ENCODE results near the gene TAS1R3.

The TAS1R3 gene

DNA sequence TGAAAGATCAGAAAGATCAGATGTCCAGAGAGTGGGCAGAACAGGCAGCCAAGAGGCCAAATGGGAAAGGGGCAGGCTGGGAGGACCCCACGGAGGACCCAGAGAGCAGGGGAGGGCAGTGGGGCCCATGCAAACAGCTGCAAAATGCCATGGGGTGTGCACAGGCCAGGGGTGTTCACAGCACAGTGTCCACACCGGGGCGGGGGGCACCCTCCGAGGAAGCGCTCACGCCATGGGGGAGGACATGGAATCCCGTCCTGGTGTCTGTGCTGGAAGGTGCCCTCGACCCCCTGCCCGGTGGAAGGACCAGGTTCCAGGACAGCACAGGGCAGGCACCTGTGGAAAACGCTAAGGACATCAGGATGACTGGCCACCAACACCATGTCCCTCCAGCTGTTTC lies 8.1 kb upstream of the TAS1R3 start:
- peaks cover 3% of the 10 kb centered on the region; the same call in 1 of the 2 replicates for H3K4me1 ChIP-seq (ENCODE audit: low read length)
- no peak overlapping the region for H3K4me3 ChIP-seq (ENCODE audit: low read length)
- no peaks in the 10 kb centered on the region for H3K9me3 ChIP-seq (replicated peaks; ENCODE audit: insufficient read depth, low read length)
- H3K9me2 ChIP-seq (replicated peaks; ENCODE audit: insufficient read depth, low read length) = no peaks in the 10 kb centered on the region
- 0 out of 2 replicates have a peak, but pooled peaks cover 6% of the 10 kb centered on the region for H3F3A ChIP-seq (ENCODE audit: insufficient read depth, low read length)
- peak overlapping the region; percentile 66; the same call in 1 of the 2 replicates for H3K4me2 ChIP-seq (ENCODE audit: low read depth, low read length)
- no peak for DNase-seq
- no peak overlapping the region for H3K27ac ChIP-seq (ENCODE audit: low read length)
- no peaks in the 10 kb centered on the region for H3K36me3 ChIP-seq (replicated peaks; ENCODE audit: insufficient read depth, low read length)
- peaks cover 12% of the 10 kb centered on the region; the same call in 1 of the 2 replicates for H4K20me1 ChIP-seq (ENCODE audit: insufficient read depth, low read length)
- H3K27me3 ChIP-seq (replicated peaks; ENCODE audit: insufficient read depth, low read length) = no peaks in the 10 kb centered on the region
- H3K79me2 ChIP-seq (ENCODE audit: low read length) = peaks cover 80% of the 10 kb centered on the region
- H2AFZ ChIP-seq (ENCODE audit: low read length) = no peak overlapping the region
- TF ChIP-seq EZH2phosphoT487 (IDR thresholded peaks at IDR 0.05; ENCODE audit: low read length) = no peak
- no peak for TF ChIP-seq EZH2 (optimal IDR thresholded peaks at IDR 0.05; ENCODE audit: low read depth, low read length)
- TF ChIP-seq, protein P1, sequence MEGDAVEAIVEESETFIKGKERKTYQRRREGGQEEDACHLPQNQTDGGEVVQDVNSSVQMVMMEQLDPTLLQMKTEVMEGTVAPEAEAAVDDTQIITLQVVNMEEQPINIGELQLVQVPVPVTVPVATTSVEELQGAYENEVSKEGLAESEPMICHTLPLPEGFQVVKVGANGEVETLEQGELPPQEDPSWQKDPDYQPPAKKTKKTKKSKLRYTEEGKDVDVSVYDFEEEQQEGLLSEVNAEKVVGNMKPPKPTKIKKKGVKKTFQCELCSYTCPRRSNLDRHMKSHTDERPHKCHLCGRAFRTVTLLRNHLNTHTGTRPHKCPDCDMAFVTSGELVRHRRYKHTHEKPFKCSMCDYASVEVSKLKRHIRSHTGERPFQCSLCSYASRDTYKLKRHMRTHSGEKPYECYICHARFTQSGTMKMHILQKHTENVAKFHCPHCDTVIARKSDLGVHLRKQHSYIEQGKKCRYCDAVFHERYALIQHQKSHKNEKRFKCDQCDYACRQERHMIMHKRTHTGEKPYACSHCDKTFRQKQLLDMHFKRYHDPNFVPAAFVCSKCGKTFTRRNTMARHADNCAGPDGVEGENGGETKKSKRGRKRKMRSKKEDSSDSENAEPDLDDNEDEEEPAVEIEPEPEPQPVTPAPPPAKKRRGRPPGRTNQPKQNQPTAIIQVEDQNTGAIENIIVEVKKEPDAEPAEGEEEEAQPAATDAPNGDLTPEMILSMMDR (IDR thresholded peaks at IDR 0.05; ENCODE audit: low read length) = no peak
- H3K9ac ChIP-seq (ENCODE audit: low read length) = no peak overlapping the region

DNA sequence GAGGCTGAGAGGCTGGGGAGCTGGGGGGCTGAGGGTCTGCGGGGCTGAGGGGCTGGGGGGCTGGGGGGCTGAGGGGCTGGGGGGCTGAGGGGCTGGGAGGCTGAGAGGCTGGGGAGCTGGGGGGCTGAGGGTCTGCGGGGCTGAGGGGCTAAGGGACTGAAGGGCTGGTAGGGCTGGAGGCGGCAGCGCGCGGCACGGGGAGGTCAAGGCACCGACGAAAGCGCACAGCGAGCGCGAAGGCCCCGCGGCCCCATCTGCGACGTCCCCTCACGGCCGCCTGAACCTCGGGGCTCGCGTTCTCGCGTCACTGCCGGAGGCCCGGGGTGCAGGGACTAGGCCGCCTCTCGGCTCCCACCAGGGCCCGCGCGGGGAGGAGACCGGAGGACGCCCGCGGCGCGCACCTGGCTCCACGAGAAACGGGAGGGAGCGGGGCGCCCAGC lies 7.0 kb upstream of the TAS1R3 start:
- DNase-seq = no peak
- Histone ChIP-seq H4K20me1 (ENCODE audit: insufficient read depth, low read length) (peaks cover 12% of the 10 kb centered on the region; the same call in 1 of the 2 replicates), H3K9ac (ENCODE audit: low read length) (peak overlapping the region; percentile 87), H3K27ac (ENCODE audit: low read length) (no peak overlapping the region), H3K27me3 (replicated peaks; ENCODE audit: insufficient read depth, low read length) (no peaks in the 10 kb centered on the region), H2AFZ (ENCODE audit: low read length) (peak overlapping the region; percentile 70; the same call in 1 of the 2 replicates), H3K79me2 (ENCODE audit: low read length) (peaks cover 75% of the 10 kb centered on the region), H3K9me3 (replicated peaks; ENCODE audit: insufficient read depth, low read length) (no peaks in the 10 kb centered on the region), H3K36me3 (replicated peaks; ENCODE audit: insufficient read depth, low read length) (no peaks in the 10 kb centered on the region), H3K4me2 (ENCODE audit: low read depth, low read length) (peak overlapping the region; percentile 64), H3F3A (ENCODE audit: insufficient read depth, low read length) (0 out of 2 replicates have a peak, but pooled peaks cover 6% of the 10 kb centered on the region), H3K9me2 (replicated peaks; ENCODE audit: insufficient read depth, low read length) (no peaks in the 10 kb centered on the region), H3K4me1 (ENCODE audit: low read length) (peaks cover 3% of the 10 kb centered on the region; the same call in 1 of the 2 replicates), H3K4me3 (ENCODE audit: low read length) (peak overlapping the region; percentile 99)
- TF ChIP-seq EZH2phosphoT487 (IDR thresholded peaks at IDR 0.05; ENCODE audit: low read length) = no peak
- TF ChIP-seq, protein P1 (IDR thresholded peaks at IDR 0.05; ENCODE audit: low read length) = no peak
- TF ChIP-seq EZH2 (optimal IDR thresholded peaks at IDR 0.05; ENCODE audit: low read depth, low read length) = no peak

DNA sequence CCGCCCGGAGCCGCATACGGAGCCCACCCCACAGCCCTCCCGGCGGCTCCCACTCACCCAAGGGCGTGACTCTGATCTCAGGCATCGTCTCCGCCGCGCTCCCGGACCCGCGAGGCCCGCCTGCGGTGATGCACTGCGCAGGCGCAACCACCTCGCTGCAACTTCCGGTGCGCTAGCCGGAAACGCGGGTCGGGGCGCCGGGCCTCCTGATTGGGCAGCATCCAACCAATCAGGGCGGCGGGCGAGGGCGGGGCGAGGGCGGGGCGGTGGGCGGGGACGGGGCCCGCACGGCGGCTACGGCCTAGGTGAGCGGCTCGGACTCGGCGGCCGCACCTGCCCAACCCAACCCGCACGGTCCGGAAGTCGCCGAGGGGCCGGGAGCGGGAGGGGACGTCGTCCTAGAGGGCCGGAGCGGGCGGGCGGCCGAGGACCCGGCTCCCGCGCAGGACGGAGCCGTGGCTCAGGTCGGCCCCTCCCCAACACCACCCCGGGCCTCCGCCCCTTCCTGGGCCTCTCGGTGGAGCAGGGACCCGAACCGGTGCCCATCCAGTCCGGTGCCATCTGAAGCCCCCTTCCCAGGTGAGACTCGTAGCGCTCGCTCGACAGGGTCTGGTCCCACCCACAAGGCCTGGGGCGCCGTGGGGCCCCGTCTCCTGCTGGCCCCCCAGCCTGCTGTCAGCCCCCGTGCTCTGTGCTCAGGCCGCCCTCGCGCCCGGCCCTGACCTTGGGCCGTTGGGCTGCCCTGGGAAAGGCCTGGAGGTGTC lies 6.4 kb upstream of the TAS1R3 start, which contains the start of the genes CPTP and INTS11:
Gene CPTP (plus strand): TSS at position 279 of the 764 bp plus-strand sequence. CDS start 2,109 bp downstream, outside the sequence.
Gene INTS11 (minus strand): TSS at position 137 of the 764 bp plus-strand sequence. CDS start 52 bp downstream, at position 85.
- peak within 1 kb of the TSS; percentile 84 for H2AFZ ChIP-seq (ENCODE audit: low read length)
- H3K9me2 ChIP-seq (replicated peaks; ENCODE audit: insufficient read depth, low read length) = no peaks in the 10 kb centered on the region
- peaks cover 3% of the 10 kb centered on the region; the same call in 1 of the 2 replicates for H3K4me1 ChIP-seq (ENCODE audit: low read length)
- H3K9me3 ChIP-seq (replicated peaks; ENCODE audit: insufficient read depth, low read length) = no peaks in the 10 kb centered on the region
- peak within 1 kb of the TSS; percentile 63; the same call in 1 of the 2 replicates for H3K27ac ChIP-seq (ENCODE audit: low read length)
- peaks cover 69% of the 10 kb centered on the region for H3K79me2 ChIP-seq (ENCODE audit: low read length)
- peaks cover 12% of the 10 kb centered on the region; the same call in 1 of the 2 replicates for H4K20me1 ChIP-seq (ENCODE audit: insufficient read depth, low read length)
- H3K4me3 ChIP-seq (ENCODE audit: low read length) = peak within 1 kb of the TSS; percentile 99
- H3F3A ChIP-seq (ENCODE audit: insufficient read depth, low read length) = 0 out of 2 replicates have a peak, but pooled peaks cover 6% of the 10 kb centered on the region
- peak within 1 kb of the TSS; percentile 90 for H3K4me2 ChIP-seq (ENCODE audit: low read depth, low read length)
- H3K9ac ChIP-seq (ENCODE audit: low read length) = peak within 1 kb of the TSS; percentile 95
- no peaks in the 10 kb centered on the region for H3K36me3 ChIP-seq (replicated peaks; ENCODE audit: insufficient read depth, low read length)
- peak; percentile 95 for DNase-seq
- TF ChIP-seq, protein P1 (IDR thresholded peaks at IDR 0.05; ENCODE audit: low read length) = no peak
- TF ChIP-seq EZH2phosphoT487 (IDR thresholded peaks at IDR 0.05; ENCODE audit: low read length) (no peak), EZH2 (optimal IDR thresholded peaks at IDR 0.05; ENCODE audit: low read depth, low read length) (no peak)
- H3K27me3 ChIP-seq (replicated peaks; ENCODE audit: insufficient read depth, low read length) = no peaks in the 10 kb centered on the region

Data from MM.1S (cell line).